Measurements from ENCODE around the gene RFC3. TPM values are rescaled to one million over a fixed set of nuclear protein-coding genes. Genes with fewer than 3 reads are reported as not detected.
A peak's percentile ranks its signal among the peaks of the same experiment; 100 is the strongest.
"Not testable (repeated sequence)": the region's sequence is repeated elsewhere in the genome, so short reads cannot be mapped to it uniquely, and the experiment has no call there.

Gene RFC3
- 15.0 and 28.2 TPM in 2 replicates for total RNA-seq

GRCh38 chr13:33817901-33818706 lies at the start of gene RFC3:
RFC3 (plus strand) TSS chr13:33818149; CDS start chr13:33818179, 30 bp downstream.
- peak; percentile 98 for DNase-seq

- no peak for DNase-seq
These were observed 46.7 kb upstream of the RFC3 start for GRCh38 chr13:33771296-33771695.

GRCh38 chr13:33773790-33774462 lies 44.0 kb upstream of the RFC3 start:
- DNase-seq: no peak

DNA sequence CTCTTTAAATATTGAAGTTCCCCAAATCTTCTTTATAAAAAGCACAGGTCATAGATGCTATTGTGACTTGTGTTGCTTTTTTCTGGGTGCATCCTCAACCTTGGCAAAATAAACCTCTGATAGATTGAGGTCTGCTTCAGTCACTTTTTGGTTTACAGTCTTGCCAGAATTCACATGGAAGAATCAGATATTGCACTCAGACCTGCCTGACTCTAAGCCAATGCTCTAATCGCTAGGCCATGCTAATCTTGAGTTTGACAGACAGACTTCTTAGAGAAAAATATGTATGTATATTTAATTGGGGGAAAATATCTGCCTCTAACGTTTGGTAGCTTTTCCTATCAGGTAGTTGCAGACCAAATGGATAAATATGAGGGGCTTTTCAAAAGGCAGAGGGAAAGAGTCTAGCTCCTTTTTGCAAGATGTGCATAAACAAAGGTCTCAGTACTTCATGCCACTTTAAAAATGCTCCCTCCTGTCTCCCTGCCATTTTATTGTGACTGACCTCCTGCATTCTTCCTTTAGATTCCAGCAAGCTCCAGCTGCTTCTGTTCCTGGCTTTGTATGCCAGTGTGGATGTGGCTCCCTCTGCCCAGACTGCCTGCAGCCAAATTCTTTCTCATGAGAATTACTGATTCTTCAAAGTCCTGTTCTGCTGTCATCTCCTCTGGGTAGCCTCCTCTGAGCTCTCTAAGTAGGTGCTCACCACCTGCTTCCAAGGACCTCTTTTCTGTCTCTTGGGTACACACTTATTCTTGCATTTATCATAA lies 42.4 kb upstream of the RFC3 start:
- no peak for DNase-seq

GRCh38 chr13:33776239-33776881 lies 41.6 kb upstream of the RFC3 start:
- no peak for DNase-seq

DNA sequence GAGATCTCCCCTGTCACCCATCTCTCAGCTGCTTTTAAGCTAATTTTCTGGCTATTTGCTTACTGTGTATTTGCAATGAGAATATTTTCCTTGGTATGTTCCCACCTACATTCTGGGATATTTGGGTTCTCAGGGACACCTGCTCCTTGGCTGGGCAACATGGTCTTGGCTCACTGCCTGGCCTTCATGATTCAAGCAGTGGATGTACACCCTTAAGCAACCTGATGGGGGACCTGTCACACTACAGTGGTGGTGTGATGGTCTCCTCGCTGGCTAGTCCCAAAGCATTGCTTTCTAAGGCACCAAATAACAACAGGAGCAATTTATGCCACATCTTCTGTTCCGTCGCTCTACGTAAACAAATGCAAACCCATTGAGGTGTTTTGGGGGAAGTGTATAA lies 35.3 kb upstream of the RFC3 start:
- DNase-seq: no peak

- not testable (repeated sequence) for DNase-seq
These were observed 34.7 kb upstream of the RFC3 start for GRCh38 chr13:33783212-33783611.

GRCh38 chr13:33784738-33785137 lies 33.2 kb upstream of the RFC3 start:
- no peak for DNase-seq

- DNase-seq: no peak
These were observed 32.6 kb upstream of the RFC3 start for GRCh38 chr13:33785384-33785783.

DNA sequence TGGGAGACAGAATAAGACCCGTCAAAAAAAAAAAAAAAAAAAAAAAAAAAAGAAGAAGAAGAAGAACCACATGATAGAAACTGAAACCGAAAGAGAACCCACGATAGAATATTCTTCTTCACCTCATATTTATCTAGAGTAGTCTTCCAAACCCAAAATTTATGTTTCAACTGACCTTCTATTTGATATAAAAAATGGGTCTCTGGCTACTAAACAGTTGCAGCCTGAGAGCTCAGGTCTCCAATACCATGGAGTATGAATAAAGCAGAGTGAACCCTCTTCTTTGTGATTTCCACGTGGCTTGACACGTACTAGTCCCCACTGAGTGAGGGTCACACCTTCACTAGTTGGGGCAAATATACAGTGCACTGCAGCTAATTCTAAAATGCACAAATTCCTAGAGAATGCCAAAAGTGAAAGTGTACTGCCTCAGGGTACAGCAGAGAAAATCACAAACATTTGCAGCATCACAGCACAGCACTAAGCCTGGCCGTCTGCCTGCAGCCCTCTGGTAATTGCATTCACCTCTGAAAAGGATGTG lies 30.8 kb upstream of the RFC3 start:
- DNase-seq: no peak

DNA sequence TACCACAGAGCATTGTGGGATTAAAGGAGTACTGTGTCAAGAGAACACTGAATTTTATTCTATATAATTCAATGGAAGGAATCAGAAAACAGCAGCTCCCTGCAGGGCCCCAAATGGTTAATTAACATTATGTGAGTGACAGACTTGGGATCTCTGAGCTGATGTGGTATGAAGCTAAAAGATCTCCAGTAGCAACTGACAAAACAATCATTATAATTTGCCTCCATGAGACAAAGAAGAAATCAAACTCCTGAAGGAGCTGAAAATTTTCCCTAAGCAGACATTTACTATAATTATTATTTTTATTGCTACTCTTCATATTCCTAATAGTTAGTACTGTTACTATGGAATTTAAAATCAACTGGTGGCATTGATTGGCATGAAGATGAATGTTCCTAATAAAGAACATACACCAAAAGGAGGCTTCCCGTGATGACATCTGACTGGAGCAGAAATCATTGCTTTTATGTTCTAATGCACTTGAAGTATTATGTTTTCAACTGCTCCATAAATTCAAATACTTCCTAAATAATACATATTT lies 28.8 kb upstream of the RFC3 start:
- DNase-seq: no peak

DNA sequence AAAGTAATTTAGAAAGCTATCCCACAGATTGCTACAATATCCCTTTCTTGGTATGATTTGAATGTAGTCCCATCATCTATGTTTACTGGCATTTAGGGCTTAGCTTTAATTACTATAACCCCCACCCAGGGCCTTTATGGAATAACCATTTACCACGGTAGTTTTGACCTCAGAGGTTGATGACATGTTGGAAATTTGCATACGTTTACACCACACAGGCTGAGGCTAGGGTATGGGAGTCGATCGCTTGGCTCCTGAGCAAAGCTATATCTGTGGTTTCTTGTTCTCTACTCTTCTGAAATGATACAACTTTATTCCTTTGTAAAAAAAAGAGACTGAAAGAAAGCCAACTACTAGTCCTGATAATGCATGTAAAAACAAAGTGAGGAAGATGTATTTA lies 28.2 kb upstream of the RFC3 start:
- DNase-seq: no peak

DNA sequence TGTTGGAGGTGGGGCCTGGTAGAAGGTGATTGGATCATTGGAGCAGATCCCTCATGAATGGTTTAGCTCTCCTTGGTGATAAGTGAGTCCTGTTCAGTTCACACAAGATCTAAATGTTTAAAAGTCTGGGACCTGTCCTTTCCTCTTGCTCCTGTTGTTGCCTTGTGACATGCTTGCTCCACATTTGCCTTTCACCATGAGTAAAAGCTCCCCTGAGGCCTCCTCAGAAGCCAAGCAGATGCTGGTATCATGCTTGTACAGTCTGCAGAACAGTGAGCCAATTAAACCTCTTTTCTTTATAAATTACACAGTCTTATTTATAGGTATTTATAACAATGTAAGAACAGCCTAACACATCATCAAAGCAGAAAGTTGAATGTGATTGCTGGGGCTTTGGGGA lies 24.2 kb upstream of the RFC3 start:
- DNase-seq: no peak

GRCh38 chr13:33794576-33794975 lies 23.4 kb upstream of the RFC3 start:
- DNase-seq: no peak

GRCh38 chr13:33796095-33796494 lies 21.9 kb upstream of the RFC3 start:
- no peak for DNase-seq

- no peak for DNase-seq
These were observed 20.3 kb upstream of the RFC3 start for GRCh38 chr13:33797622-33798021.

GRCh38 chr13:33798023-33798422 lies 19.9 kb upstream of the RFC3 start:
- DNase-seq: no peak

- DNase-seq: peak; percentile 69
These were observed 17.9 kb upstream of the RFC3 start for GRCh38 chr13:33799950-33800592.

- no peak for DNase-seq
These were observed 17.2 kb upstream of the RFC3 start for GRCh38 chr13:33800646-33801186.

DNA sequence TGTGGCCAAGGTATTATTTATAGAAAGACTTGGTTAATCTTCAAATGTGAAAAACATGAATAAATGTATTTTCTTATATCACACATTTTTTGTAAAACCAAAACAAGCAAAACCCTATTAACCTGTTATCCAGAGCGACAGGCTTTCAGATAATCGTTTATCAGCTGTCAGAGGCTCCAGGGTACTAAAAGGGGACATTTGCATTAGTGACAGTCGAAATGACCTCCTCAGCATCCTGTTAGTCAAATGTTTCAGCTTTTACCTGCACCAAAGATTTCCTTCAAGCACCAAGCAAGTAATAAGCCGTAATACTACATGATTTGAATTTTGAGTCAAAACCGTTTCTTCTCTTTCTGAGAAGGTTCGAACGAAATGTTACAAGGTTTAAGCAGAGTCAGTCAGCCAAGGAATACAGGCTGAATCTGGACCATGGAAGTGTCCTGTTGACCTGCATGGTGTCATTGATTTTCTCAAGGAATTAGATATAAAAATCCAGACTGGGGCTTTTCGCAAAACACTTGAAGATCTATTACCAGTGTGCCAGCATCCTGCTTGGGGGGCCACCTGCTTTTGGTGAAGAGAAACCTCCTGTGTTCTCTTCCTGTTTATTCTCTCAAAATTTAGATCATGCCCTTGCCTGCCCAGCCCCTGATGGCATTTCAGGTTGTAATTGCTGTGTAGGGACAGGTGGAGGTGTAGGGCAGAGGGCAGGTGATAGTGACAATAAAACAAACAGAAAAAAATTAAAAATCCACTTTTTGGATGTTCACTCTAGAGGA lies 11.3 kb upstream of the RFC3 start:
- DNase-seq: no peak

- not testable (repeated sequence) for DNase-seq
These were observed 5.1 kb upstream of the RFC3 start for GRCh38 chr13:33812829-33813228.
